Activated CD4-positive, alpha-beta memory T cell treated with anti-CD3 and anti-CD28 coated beads, Interleukin-2, amount 10 ng/mL, durations not matched to agents 7 days and 5 days (primary cell): ENCODE data around the gene PCDH9. TPM values are rescaled to one million over a fixed set of nuclear protein-coding genes. Genes with fewer than 3 reads are reported as not detected.

Experiments
- CTCF ChIA-PET: fragments of 350-600 bp; sonication (Branson Sonifier 250); formaldehyde crosslinking; loops from one replicate; lab custom pipeline; 2021; ENCODE audit warnings: antibody characterized with exemption, inconsistent platforms; lab: Charles Lee
- POLR2A ChIA-PET: fragments of 350-600 bp; sonication (Branson Sonifier 250); formaldehyde crosslinking; loops from one replicate; lab custom pipeline; 2021; ENCODE audit warnings: antibody characterized with exemption; lab: Charles Lee
- DNase-seq: peaks from one replicate; pipeline ENCODE4 v3.0.0-alpha.2; 2020
- H3K27ac Mint-ChIP-seq: one replicate; pipeline ENCODE4 v1.8.0; 2021; ENCODE audit warnings: mild to moderate bottlenecking, mixed read lengths
- H3K27me3 Mint-ChIP-seq: one replicate; pipeline ENCODE4 v1.8.0; 2021; ENCODE audit warnings: mixed read lengths
- H3K36me3 Mint-ChIP-seq: one replicate; pipeline ENCODE4 v1.8.0; 2021; ENCODE audit warnings: low read depth, mixed read lengths
- H3K4me1 Mint-ChIP-seq: one replicate; pipeline ENCODE4 v1.8.0; 2021; ENCODE audit warnings: mixed read lengths
- H3K4me3 Mint-ChIP-seq: one replicate; pipeline ENCODE4 v1.8.0; 2021; ENCODE audit warnings: mild to moderate bottlenecking, mixed read lengths
- H3K9me3 Mint-ChIP-seq: one replicate; pipeline ENCODE4 v1.8.0; 2021; ENCODE audit warnings: mixed read lengths
- total RNA-seq, 2 experiments: library from RNA; stranded (reverse); gene quantifications; one replicate each; pipeline ENCODE4 v1.2.3, GENCODE V29; 2021

The PCDH9 gene
- total RNA-seq, 2 experiments from 2014 or later: 0.05 TPM; not detected in 1

- H3K4me3 Mint-ChIP-seq: no peak overlapping the region
- H3K9me3 Mint-ChIP-seq: peaks cover 5% of the 10 kb centered on the region
- POLR2A ChIA-PET: no interaction called here
- H3K27me3 Mint-ChIP-seq: no peaks in the 10 kb centered on the region
- DNase-seq: no peak
- CTCF ChIA-PET: interaction anchor here (0.6 kb wide), 1 partner anchor 32 kb away, joined by 3 read pairs; no protein-coding TSS in a partner anchor
- no peaks in the 10 kb centered on the region for H3K36me3 Mint-ChIP-seq
- no peaks in the 10 kb centered on the region for H3K4me1 Mint-ChIP-seq
- H3K27ac Mint-ChIP-seq: no peak overlapping the region
Observed at GRCh38 chr13:66723576-66723975, 506.6 kb downstream of the PCDH9 start.

DNA sequence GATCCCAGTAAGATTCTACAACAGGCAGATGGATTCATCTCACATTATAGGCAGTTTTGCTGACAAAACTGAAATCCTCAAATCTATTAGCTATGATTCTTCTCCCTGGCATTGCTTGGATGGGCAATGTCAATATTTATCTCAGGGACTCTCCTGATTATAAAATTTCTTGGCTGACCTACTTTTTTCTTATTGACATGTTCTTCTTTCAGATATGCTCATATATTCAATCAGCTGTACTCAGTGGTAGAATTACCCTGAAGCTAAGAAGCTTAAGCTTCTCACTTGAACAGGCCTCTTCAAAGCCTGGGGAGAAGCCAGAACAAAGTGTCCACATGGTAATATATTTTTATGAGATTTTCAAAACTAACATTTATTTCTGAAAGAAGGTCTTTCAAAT, 513.6 kb downstream of the PCDH9 start:
- Mint-ChIP-seq H3K9me3 (peaks cover under 1% of the 10 kb centered on the region), H3K4me3 (no peak overlapping the region), H3K36me3 (no peaks in the 10 kb centered on the region), H3K27ac (no peak overlapping the region), H3K27me3 (no peaks in the 10 kb centered on the region), H3K4me1 (no peaks in the 10 kb centered on the region)
- POLR2A ChIA-PET: no interaction called here
- DNase-seq: no peak
- CTCF ChIA-PET: no interaction called here

- no peak overlapping the region for H3K4me3 Mint-ChIP-seq
- H3K27ac Mint-ChIP-seq: no peak overlapping the region
- H3K9me3 Mint-ChIP-seq: no peaks in the 10 kb centered on the region
- no peak for DNase-seq
- H3K4me1 Mint-ChIP-seq: no peaks in the 10 kb centered on the region
- no peaks in the 10 kb centered on the region for H3K27me3 Mint-ChIP-seq
- ChIA-PET POLR2A (no interaction called here), CTCF (no interaction called here)
- no peaks in the 10 kb centered on the region for H3K36me3 Mint-ChIP-seq
Observed at GRCh38 chr13:66714795-66715194, 515.3 kb downstream of the PCDH9 start.

DNA sequence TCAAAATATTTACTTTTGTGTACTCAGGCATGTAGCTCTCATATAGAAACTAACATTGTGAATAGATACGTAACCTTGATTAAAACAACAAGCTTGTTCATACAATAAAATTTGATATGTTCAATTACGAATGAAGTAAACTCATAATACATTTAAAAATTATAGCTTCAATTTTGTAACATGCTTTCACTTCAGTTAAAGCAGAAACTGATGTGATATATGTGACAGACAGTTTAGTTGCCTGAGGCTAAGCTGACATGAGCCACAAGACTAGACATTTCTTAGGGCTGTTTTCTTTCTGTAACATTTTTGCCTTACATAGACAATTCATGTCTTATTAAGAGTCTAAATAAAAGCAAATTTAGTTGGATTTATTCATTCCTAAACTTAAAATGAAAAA, 526.0 kb downstream of the PCDH9 start:
- Mint-ChIP-seq H3K9me3 (no peaks in the 10 kb centered on the region), H3K27me3 (no peaks in the 10 kb centered on the region), H3K36me3 (no peaks in the 10 kb centered on the region), H3K27ac (no peak overlapping the region), H3K4me1 (no peaks in the 10 kb centered on the region), H3K4me3 (no peak overlapping the region)
- ChIA-PET POLR2A (no interaction called here), CTCF (no interaction called here)
- no peak for DNase-seq

- no peaks in the 10 kb centered on the region for H3K9me3 Mint-ChIP-seq
- H3K36me3 Mint-ChIP-seq: no peaks in the 10 kb centered on the region
- H3K4me3 Mint-ChIP-seq: no peak overlapping the region
- ChIA-PET POLR2A (no interaction called here), CTCF (no interaction called here)
- no peak for DNase-seq
- H3K4me1 Mint-ChIP-seq: no peaks in the 10 kb centered on the region
- H3K27ac Mint-ChIP-seq: no peak overlapping the region
- H3K27me3 Mint-ChIP-seq: no peaks in the 10 kb centered on the region
Observed at GRCh38 chr13:66703597-66703996, 526.5 kb downstream of the PCDH9 start.

DNA sequence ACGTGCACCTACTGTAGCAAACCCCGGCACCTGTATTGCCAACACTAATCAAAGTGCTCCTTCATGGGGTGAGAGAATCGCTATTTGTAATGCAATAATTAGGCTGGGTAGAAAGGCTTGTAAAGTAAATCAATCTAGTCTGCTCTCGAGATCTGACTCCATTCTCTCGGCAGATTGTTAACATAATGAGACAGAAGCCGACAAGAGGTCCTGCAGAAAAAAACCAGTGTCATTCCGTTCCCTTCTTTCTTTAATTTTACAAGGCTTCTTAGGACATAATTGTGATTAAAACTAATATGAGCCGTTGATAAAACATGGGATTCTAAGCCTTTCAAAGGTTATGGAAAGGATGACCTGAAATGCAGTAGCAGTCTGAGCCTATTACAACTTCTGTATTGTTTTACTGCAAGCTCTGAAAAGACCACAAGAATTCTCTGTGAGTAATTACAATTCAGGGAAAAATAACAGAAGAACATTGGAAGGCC, 530.0 kb downstream of the PCDH9 start:
- CTCF ChIA-PET: no interaction called here
- Mint-ChIP-seq H3K9me3 (no peaks in the 10 kb centered on the region), H3K36me3 (no peaks in the 10 kb centered on the region), H3K4me1 (no peaks in the 10 kb centered on the region), H3K27ac (no peak overlapping the region), H3K4me3 (no peak overlapping the region), H3K27me3 (no peaks in the 10 kb centered on the region)
- no peak for DNase-seq
- POLR2A ChIA-PET: no interaction called here

DNA sequence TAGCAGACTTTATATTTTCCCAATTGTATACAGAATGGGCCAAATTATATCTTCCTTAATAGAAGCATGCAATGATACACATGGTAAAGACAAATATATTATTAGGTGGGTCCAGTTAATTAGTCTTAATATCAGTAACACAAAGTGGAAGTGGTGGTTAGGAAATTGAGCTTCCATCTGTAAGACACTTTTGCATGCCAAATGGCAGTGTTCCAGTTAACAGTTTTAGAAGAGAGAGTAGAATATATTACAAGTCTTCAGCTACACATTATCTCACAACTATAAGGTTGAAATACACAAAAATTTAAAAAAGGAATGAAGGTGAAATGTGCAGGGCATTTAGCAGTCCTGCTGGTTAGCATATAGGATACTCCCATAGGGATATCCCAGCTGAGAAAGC, 536.5 kb downstream of the PCDH9 start:
- Mint-ChIP-seq H3K27me3 (no peaks in the 10 kb centered on the region), H3K4me1 (no peaks in the 10 kb centered on the region), H3K36me3 (no peaks in the 10 kb centered on the region), H3K9me3 (no peaks in the 10 kb centered on the region), H3K4me3 (no peak overlapping the region), H3K27ac (no peak overlapping the region)
- ChIA-PET POLR2A (no interaction called here), CTCF (no interaction called here)
- DNase-seq: no peak

- no peaks in the 10 kb centered on the region for H3K4me1 Mint-ChIP-seq
- H3K27ac Mint-ChIP-seq: no peak overlapping the region
- no peaks in the 10 kb centered on the region for H3K27me3 Mint-ChIP-seq
- no peak overlapping the region for H3K4me3 Mint-ChIP-seq
- H3K36me3 Mint-ChIP-seq: no peaks in the 10 kb centered on the region
- ChIA-PET POLR2A (no interaction called here), CTCF (no interaction called here)
- peaks cover 1% of the 10 kb centered on the region for H3K9me3 Mint-ChIP-seq
- DNase-seq: no peak
Observed at GRCh38 chr13:66691149-66691548, 539.0 kb downstream of the PCDH9 start.

- H3K27ac Mint-ChIP-seq: no peak overlapping the region
- no peaks in the 10 kb centered on the region for H3K27me3 Mint-ChIP-seq
- ChIA-PET POLR2A (no interaction called here), CTCF (no interaction called here)
- H3K36me3 Mint-ChIP-seq: no peaks in the 10 kb centered on the region
- no peaks in the 10 kb centered on the region for H3K4me1 Mint-ChIP-seq
- no peak for DNase-seq
- H3K9me3 Mint-ChIP-seq: peaks cover 8% of the 10 kb centered on the region
- H3K4me3 Mint-ChIP-seq: no peak overlapping the region
Observed at GRCh38 chr13:66689628-66690027, 540.5 kb downstream of the PCDH9 start.

DNA sequence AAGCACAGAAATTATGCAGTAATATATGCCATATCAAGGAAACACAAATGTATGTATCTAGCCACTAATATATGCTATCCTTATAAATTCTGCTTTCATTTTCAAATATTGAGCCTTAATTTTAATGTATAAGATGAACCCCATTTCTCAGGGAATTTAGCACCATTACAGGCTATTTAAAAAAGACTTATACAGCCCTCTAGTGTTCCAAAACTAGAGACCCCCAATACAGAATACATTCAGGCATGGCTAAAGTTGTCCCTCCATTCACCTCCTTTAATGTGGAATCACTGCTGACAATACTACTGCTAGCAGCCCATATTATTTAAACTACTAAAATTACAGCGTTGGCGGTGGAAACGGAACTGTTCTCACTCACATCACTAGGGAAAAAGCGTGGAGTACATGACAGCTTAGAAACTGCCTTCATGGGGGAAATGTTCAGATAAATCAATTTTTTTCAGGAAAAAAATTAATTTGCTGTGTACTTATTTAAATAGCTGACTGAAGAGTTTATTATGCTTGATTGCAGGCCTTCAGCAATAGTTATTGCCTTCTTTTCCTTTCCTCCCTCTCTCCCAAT, 541.0 kb downstream of the PCDH9 start:
- Mint-ChIP-seq H3K9me3 (peaks cover 9% of the 10 kb centered on the region), H3K27ac (no peak overlapping the region), H3K4me3 (no peak overlapping the region), H3K27me3 (no peaks in the 10 kb centered on the region), H3K4me1 (no peaks in the 10 kb centered on the region), H3K36me3 (no peaks in the 10 kb centered on the region)
- ChIA-PET POLR2A (no interaction called here), CTCF (no interaction called here)
- no peak for DNase-seq

- DNase-seq: no peak
- Mint-ChIP-seq H3K4me1 (no peaks in the 10 kb centered on the region), H3K36me3 (no peaks in the 10 kb centered on the region), H3K9me3 (peaks cover 9% of the 10 kb centered on the region), H3K4me3 (no peak overlapping the region), H3K27me3 (no peaks in the 10 kb centered on the region), H3K27ac (no peak overlapping the region)
- ChIA-PET CTCF (no interaction called here), POLR2A (no interaction called here)
Observed at GRCh38 chr13:66681403-66681802, 548.7 kb downstream of the PCDH9 start.

GRCh38 chr13:66680031-66680430, 550.1 kb downstream of the PCDH9 start:
- DNase-seq: no peak
- H3K27me3 Mint-ChIP-seq: no peaks in the 10 kb centered on the region
- no peak overlapping the region for H3K27ac Mint-ChIP-seq
- H3K9me3 Mint-ChIP-seq: peaks cover 3% of the 10 kb centered on the region
- ChIA-PET POLR2A (no interaction called here), CTCF (no interaction called here)
- H3K36me3 Mint-ChIP-seq: no peaks in the 10 kb centered on the region
- no peaks in the 10 kb centered on the region for H3K4me1 Mint-ChIP-seq
- no peak overlapping the region for H3K4me3 Mint-ChIP-seq

- Mint-ChIP-seq H3K36me3 (no peaks in the 10 kb centered on the region), H3K4me3 (no peak overlapping the region), H3K4me1 (no peaks in the 10 kb centered on the region), H3K9me3 (no peaks in the 10 kb centered on the region), H3K27me3 (no peaks in the 10 kb centered on the region), H3K27ac (no peak overlapping the region)
- POLR2A ChIA-PET: no interaction called here
- CTCF ChIA-PET: no interaction called here
- no peak for DNase-seq
Observed at GRCh38 chr13:66675620-66676019, 554.5 kb downstream of the PCDH9 start.

DNA sequence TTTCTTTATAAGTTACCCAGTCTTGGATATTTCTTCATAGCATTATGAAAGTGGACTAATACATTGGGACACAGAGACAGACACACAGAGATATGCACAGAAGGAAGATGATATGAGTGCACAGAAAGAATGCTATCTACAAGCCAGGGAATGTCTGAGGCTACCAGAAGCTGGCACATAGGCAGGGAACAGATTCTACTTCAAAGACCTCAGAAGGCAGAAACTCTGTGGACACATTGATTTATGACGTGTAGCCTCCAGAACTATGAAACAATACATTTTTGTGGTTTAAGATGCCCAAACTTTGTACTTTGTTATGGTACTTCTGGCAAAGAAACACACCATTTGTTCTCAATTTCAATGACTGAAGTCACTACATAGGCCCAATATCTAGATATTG, 556.7 kb downstream of the PCDH9 start:
- H3K9me3 Mint-ChIP-seq: peaks cover 3% of the 10 kb centered on the region
- no peak overlapping the region for H3K27ac Mint-ChIP-seq
- ChIA-PET CTCF (no interaction called here), POLR2A (no interaction called here)
- no peaks in the 10 kb centered on the region for H3K4me1 Mint-ChIP-seq
- H3K27me3 Mint-ChIP-seq: no peaks in the 10 kb centered on the region
- H3K36me3 Mint-ChIP-seq: no peaks in the 10 kb centered on the region
- no peak overlapping the region for H3K4me3 Mint-ChIP-seq
- no peak for DNase-seq
